Endothelial cell of umbilical vein (primary cell): ENCODE results near the gene ARHGDIB.

Source experiments
- CTCF ChIP-seq, 2 donors: IDR thresholded peaks; 1 replicate in 1 of 2; 2 replicates in 1 of 2; pipeline ENCODE4 v1.5.1; 2011; ENCODE audit warnings: low read length in 2 of 2, mild to moderate bottlenecking in 2 of 2, moderate library complexity in 2 of 2, control low read depth in 1 of 2, inconsistent platforms in 1 of 2, low read depth in 1 of 2; ENCODE audit not compliant: insufficient read depth in 1 of 2; ENCODE audit errors: extremely low read depth in 1 of 2
- EZH2 ChIP-seq: IDR thresholded peaks from 2 replicates; pipeline ENCODE4 v1.6.1; 2012; ENCODE audit warnings: borderline replicate concordance, low read depth, mild to moderate bottlenecking, moderate library complexity, low read length, inconsistent platforms; ENCODE audit not compliant: severe bottlenecking
- MAX ChIP-seq: IDR thresholded peaks from 2 replicates; pipeline ENCODE4 v1.6.1; 2011; ENCODE audit not compliant: insufficient read depth, insufficient read length
- MYC ChIP-seq: IDR thresholded peaks from one replicate; pipeline ENCODE4 v1.6.1; 2011; ENCODE audit warnings: mild to moderate bottlenecking, low read depth, low read length
- POLR2A ChIP-seq: IDR thresholded peaks from 2 replicates; pipeline ENCODE4 v1.6.1; 2012; ENCODE audit warnings: low read depth, mild to moderate bottlenecking, control low read depth, low read length
- POLR2AphosphoS5 ChIP-seq: IDR thresholded peaks from 2 replicates; pipeline ENCODE4 v1.6.1; 2012; ENCODE audit warnings: low read depth, mild to moderate bottlenecking, control low read depth, low read length, moderate library complexity; ENCODE audit not compliant: insufficient read depth

- peak; percentile 18 to 34 for TF ChIP-seq CTCF (IDR thresholded peaks at IDR 0.05; ENCODE audit: extremely low read depth in 1 of 2, insufficient read depth in 1 of 2, low read depth in 1 of 2, low read length in 2 of 2)
- TF ChIP-seq POLR2A, result no peak
- no peak for TF ChIP-seq POLR2AphosphoS5
- TF ChIP-seq MYC, result no peak
- TF ChIP-seq EZH2, result no peak
- no peak for TF ChIP-seq MAX
Observed at GRCh38 chr12:14995583-14996425, 34.4 kb upstream of the ARHGDIB start.
